ENCODE data around the gene KLHDC7A. TPM values are rescaled to one million over a fixed set of nuclear protein-coding genes. Genes with fewer than 3 reads are reported as not detected.

KLHDC7A gene
- total RNA-seq, 2 experiments from 2014 or later = not detected

DNA sequence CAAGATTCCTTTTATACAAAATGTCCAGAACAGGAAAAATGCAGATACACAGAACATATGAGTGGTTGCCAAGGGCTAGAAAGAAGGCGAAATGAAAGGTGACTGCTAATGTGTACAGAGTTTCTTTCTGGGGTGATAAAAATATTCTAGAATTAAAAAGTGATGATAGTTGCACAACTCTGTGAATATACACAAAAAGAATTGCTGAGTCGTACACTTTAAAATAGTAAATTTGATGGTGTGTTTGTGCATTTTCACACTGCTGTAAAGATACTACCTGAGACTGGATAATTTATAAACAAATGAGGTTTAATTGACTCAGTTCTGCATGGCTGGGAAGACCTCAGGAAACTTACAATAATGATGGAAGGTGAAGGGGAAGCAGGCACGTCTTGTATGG is 23.9 kb downstream of the KLHDC7A start:
- Mint-ChIP-seq H3K36me3 (no peaks in the 10 kb centered on the region), H3K4me1 (no peaks in the 10 kb centered on the region)
- CTCF ChIA-PET = no interaction called here

DNA sequence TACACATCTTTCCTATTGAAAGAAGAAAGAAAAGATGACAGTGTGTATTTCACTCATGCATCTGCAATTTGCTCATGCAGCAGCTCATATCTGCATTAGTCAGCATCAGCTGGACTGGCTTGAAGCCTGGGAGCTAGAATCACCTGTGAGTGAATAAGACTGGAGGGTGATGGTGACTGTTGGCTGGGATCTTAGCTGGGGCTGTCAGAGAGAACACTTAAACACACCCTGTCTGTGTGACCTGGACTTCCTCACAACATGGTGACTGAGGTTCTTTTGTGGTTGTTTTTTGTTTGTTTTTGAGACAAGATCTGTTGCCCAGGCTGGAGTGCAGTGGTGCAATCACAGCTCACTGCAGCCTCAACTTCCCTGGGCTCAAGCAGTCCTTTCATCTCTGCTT is 24.9 kb downstream of the KLHDC7A start:
- H3K36me3 Mint-ChIP-seq = no peaks in the 10 kb centered on the region
- H3K27ac Mint-ChIP-seq = no peak overlapping the region
- no peak overlapping the region for H3K4me3 Mint-ChIP-seq
- CTCF ChIA-PET = interaction anchor here (1.5 kb wide), 1 partner anchor 76 kb away, joined by 6 read pairs; no protein-coding TSS in a partner anchor
- H3K4me1 Mint-ChIP-seq = no peaks in the 10 kb centered on the region
- no peaks in the 10 kb centered on the region for H3K27me3 Mint-ChIP-seq
- ATAC-seq (no peak), DNase-seq (no peak)
- no peaks in the 10 kb centered on the region for H3K9me3 Mint-ChIP-seq (ENCODE audit: low read depth)

More for the DNA sequence above, 23.9 kb downstream of the KLHDC7A start:
- ATAC-seq (no peak), DNase-seq (no peak)
- Mint-ChIP-seq H3K27me3 (no peaks in the 10 kb centered on the region), H3K27ac (no peak overlapping the region), H3K4me3 (no peak overlapping the region), H3K9me3 (ENCODE audit: low read depth) (no peaks in the 10 kb centered on the region)

GRCh38 chr1:18508084-18508483 is 27.4 kb downstream of the KLHDC7A start:
- Mint-ChIP-seq H3K27ac (no peak overlapping the region), H3K36me3 (no peaks in the 10 kb centered on the region), H3K4me1 (no peaks in the 10 kb centered on the region), H3K9me3 (ENCODE audit: low read depth) (peaks cover 2% of the 10 kb centered on the region), H3K27me3 (no peaks in the 10 kb centered on the region), H3K4me3 (no peak overlapping the region)
- CTCF ChIA-PET = no interaction called here
- ATAC-seq (no peak), DNase-seq (no peak)

- Mint-ChIP-seq H3K9me3 (ENCODE audit: low read depth) (peaks cover 12% of the 10 kb centered on the region), H3K27me3 (no peaks in the 10 kb centered on the region), H3K36me3 (no peaks in the 10 kb centered on the region), H3K4me1 (no peaks in the 10 kb centered on the region), H3K27ac (no peak overlapping the region), H3K4me3 (no peak overlapping the region)
- no peak for ATAC-seq
- DNase-seq = no peak
- CTCF ChIA-PET = interaction anchor here (0.6 kb wide), 1 partner anchor 75 kb away, joined by 3 read pairs; no protein-coding TSS in a partner anchor
Observed at GRCh38 chr1:18511149-18511873, 30.6 kb downstream of the KLHDC7A start.

GRCh38 chr1:18511874-18512150 is 31.1 kb downstream of the KLHDC7A start:
- H3K9me3 Mint-ChIP-seq (ENCODE audit: low read depth) = peaks cover 12% of the 10 kb centered on the region

DNA sequence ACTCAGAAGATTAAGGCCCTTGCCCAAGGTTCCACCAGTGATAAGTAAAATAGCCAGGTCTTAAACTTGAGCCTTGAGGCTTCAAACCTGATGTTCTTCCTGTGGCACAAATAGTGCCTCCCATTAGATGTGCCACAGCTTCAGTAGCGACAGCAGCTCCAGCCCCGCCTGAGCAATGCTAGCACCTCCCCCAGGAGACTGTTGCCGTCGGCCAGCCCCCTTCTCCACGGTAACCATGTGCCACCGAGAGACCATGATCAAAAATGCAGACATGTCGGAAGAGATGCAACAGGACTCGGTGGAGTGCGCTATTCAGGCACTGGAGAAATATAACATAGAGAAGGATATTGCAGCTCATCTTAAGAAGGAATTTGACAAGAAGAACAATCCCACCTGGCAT is 32.2 kb downstream of the KLHDC7A start:
- Mint-ChIP-seq H3K9me3 (ENCODE audit: low read depth) (peaks cover 17% of the 10 kb centered on the region), H3K27ac (no peak overlapping the region), H3K27me3 (no peaks in the 10 kb centered on the region), H3K36me3 (no peaks in the 10 kb centered on the region), H3K4me3 (no peak overlapping the region), H3K4me1 (no peaks in the 10 kb centered on the region)
- no peak for DNase-seq
- ATAC-seq = no peak
- CTCF ChIA-PET = interaction anchor here (1.6 kb wide), 1 partner anchor 12 kb away, joined by 3 read pairs; no protein-coding TSS in a partner anchor

More at GRCh38 chr1:18511874-18512150, 31.1 kb downstream of the KLHDC7A start:
- DNase-seq = no peak
- no peak for ATAC-seq
- Mint-ChIP-seq H3K4me1 (no peaks in the 10 kb centered on the region), H3K27ac (no peak overlapping the region), H3K4me3 (no peak overlapping the region), H3K36me3 (no peaks in the 10 kb centered on the region), H3K27me3 (no peaks in the 10 kb centered on the region)
- CTCF ChIA-PET = interaction anchor here (0.6 kb wide), 1 partner anchor 76 kb away, joined by 3 read pairs; no protein-coding TSS in a partner anchor

DNA sequence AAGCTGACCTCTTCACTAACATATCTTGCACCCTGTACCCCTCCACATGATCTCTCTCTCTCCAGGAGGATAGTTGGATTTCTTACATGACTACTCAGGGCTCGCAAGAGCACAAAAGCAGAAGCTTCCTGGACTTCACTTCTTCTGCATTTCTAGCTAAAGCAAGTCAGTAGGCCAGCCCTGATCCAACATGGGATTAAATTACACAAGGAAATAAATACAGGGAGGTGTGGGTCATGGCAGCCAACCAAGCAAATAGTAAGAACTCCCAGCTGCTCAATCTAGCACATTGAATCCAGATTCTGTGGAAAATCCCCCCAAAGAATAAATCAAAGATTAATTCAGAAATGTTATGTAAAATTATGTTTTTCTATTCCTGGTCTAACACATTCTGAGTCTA is 33.3 kb downstream of the KLHDC7A start:
- Mint-ChIP-seq H3K36me3 (no peaks in the 10 kb centered on the region), H3K4me1 (no peaks in the 10 kb centered on the region), H3K27ac (no peak overlapping the region), H3K9me3 (ENCODE audit: low read depth) (peaks cover 17% of the 10 kb centered on the region), H3K27me3 (peaks cover 5% of the 10 kb centered on the region), H3K4me3 (no peak overlapping the region)
- DNase-seq (no peak), ATAC-seq (no peak)
- CTCF ChIA-PET = interaction anchor here (1.6 kb wide), 1 partner anchor 11 kb away, joined by 3 read pairs; no protein-coding TSS in a partner anchor

- Mint-ChIP-seq H3K27me3 (peaks cover 5% of the 10 kb centered on the region), H3K9me3 (ENCODE audit: low read depth) (peaks cover 17% of the 10 kb centered on the region), H3K4me1 (no peaks in the 10 kb centered on the region), H3K4me3 (no peak overlapping the region), H3K27ac (no peak overlapping the region), H3K36me3 (no peaks in the 10 kb centered on the region)
- CTCF ChIA-PET = no interaction called here
- no peak for ATAC-seq
- DNase-seq = no peak
Observed at GRCh38 chr1:18515120-18515667, 34.5 kb downstream of the KLHDC7A start.

GRCh38 chr1:18516473-18516872 is 35.7 kb downstream of the KLHDC7A start:
- H3K4me1 Mint-ChIP-seq = no peaks in the 10 kb centered on the region
- peaks cover 5% of the 10 kb centered on the region for H3K27me3 Mint-ChIP-seq
- peaks cover 15% of the 10 kb centered on the region for H3K9me3 Mint-ChIP-seq (ENCODE audit: low read depth)
- no peaks in the 10 kb centered on the region for H3K36me3 Mint-ChIP-seq
- no peak for ATAC-seq
- no peak for DNase-seq
- CTCF ChIA-PET = no interaction called here
- H3K27ac Mint-ChIP-seq = no peak overlapping the region
- H3K4me3 Mint-ChIP-seq = no peak overlapping the region

DNA sequence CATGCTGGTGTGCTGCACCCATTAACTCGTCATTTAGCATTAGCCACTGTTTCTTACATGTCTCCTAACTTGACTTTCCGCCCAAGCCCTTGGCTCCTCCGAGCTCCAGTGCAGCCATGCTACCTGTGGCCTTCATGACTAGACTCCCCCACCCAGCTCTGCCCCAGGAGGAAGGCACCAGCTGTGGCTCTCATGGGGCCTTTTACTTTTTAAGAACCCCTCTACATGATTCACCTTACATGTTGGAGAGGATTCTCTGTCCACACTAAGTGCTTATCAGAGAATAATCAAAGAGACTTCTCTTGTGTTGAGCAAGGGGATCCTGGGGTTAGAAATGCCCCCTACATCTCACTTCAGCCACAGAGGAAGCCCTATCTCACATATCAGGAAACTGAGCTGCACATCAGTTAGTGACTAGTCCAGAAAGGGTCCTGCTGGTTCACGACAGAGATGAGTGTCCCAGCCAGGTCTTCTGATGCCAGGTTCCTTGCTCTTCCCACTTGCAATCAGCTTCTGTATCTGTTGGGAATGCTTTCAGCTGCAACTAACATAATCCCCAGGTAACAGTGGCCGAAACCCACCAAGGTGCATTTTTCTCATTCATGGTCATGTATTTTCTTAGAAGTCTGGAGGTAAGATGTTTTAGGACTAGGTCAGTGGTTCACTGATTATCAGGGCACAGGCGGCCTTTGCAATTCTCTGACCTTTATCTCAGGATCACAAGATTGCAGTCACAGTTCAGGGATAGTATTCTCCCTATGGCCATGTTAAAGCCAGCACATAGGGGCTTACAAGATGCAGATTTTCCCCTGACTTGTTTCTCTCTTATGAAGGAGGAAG is 45.9 kb downstream of the KLHDC7A start:
- Mint-ChIP-seq H3K4me1 (no peaks in the 10 kb centered on the region), H3K4me3 (no peak overlapping the region), H3K9me3 (ENCODE audit: low read depth) (no peaks in the 10 kb centered on the region), H3K27ac (no peak overlapping the region), H3K27me3 (peaks cover 6% of the 10 kb centered on the region), H3K36me3 (no peaks in the 10 kb centered on the region)
- DNase-seq (no peak), ATAC-seq (no peak)
- CTCF ChIA-PET = no interaction called here

DNA sequence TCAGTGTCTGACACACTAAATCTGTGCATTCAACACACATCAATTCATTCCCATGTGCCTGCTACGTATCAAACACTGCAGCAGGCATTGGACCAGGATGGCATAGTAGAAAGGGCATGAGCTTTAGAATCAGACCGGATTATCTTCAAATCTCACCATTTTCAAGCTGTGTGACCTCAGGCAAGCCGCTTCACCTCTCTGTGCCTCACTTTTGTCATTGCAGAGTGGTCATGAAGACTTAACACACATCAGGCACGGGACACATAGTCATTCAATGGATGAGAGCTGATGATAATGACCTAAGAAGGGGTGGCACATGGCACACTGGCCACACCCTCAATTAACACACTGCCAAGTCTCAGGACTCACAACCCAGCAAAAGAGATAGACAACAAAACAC is 46.8 kb downstream of the KLHDC7A start:
- H3K27me3 Mint-ChIP-seq = peaks cover 8% of the 10 kb centered on the region
- no peak overlapping the region for H3K4me3 Mint-ChIP-seq
- DNase-seq (no peak), ATAC-seq (no peak)
- no peaks in the 10 kb centered on the region for H3K9me3 Mint-ChIP-seq (ENCODE audit: low read depth)
- H3K36me3 Mint-ChIP-seq = no peaks in the 10 kb centered on the region
- CTCF ChIA-PET = no interaction called here
- no peak overlapping the region for H3K27ac Mint-ChIP-seq
- H3K4me1 Mint-ChIP-seq = no peaks in the 10 kb centered on the region

DNA sequence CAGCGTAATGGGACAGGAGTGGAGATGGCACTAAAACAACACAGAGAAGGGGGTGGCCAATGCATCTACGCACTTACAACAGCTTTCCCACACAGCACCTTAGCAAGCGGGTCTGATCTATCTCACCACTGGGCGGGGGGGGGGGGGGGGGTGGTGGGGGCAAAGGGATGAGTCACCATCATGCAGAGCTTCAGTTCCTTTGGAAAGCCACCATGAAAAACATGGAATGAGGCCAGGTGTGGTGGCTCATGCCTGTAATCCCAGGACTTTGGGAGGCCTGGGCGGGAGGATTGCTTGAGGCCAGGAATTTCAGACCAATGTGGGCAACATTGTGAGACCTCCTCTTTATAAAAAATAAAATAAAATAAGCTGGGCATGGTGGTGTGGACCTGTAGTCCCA is 47.2 kb downstream of the KLHDC7A start:
- H3K4me3 Mint-ChIP-seq = no peak overlapping the region
- DNase-seq = no peak
- no peaks in the 10 kb centered on the region for H3K4me1 Mint-ChIP-seq
- H3K36me3 Mint-ChIP-seq = no peaks in the 10 kb centered on the region
- H3K27me3 Mint-ChIP-seq = peaks cover 10% of the 10 kb centered on the region
- no peak for ATAC-seq
- CTCF ChIA-PET = no interaction called here
- no peaks in the 10 kb centered on the region for H3K9me3 Mint-ChIP-seq (ENCODE audit: low read depth)
- no peak overlapping the region for H3K27ac Mint-ChIP-seq

DNA sequence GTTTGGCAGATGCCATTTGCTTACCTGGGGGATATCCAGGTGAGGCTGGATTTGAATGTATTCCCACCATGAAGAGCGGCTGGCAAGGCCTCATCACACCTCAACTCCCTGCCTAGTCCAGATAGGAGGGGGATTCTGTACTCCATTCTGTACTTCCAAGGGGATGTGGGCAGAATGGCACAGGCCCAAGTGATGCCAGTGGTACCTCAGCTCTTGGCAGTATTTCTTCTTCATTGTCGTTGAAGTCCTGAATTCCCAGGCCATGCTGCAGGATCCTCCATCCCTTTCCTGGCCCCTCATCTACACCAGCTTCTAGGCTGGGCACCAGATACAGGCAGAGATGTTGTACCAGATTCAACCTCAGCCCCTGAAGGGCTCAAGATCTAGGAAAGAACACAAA is 47.9 kb downstream of the KLHDC7A start:
- DNase-seq (no peak), ATAC-seq (no peak)
- Mint-ChIP-seq H3K4me3 (no peak overlapping the region), H3K27me3 (peaks cover 10% of the 10 kb centered on the region), H3K9me3 (ENCODE audit: low read depth) (no peaks in the 10 kb centered on the region), H3K4me1 (no peaks in the 10 kb centered on the region), H3K27ac (no peak overlapping the region), H3K36me3 (no peaks in the 10 kb centered on the region)
- CTCF ChIA-PET = no interaction called here

DNA sequence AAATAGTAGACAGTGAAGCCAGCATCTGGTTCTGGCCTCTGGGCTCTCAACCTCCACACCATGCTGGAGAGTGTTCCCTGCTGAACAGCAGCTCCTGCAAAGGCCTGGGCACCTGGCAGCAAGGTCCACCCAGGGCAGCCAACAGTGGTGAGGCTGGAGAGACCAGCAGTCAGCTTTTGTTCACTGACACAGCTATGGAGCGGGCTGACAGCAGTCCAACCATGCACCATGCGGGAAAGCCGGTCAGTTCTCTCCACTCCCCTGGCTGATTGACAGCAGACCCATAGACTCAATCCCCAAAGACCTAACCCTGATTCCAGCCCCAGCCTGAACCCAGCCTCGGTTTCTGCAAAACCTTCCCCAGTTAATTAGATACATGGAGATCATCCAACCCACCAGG is 49.0 kb downstream of the KLHDC7A start:
- Mint-ChIP-seq H3K4me3 (no peak overlapping the region), H3K36me3 (no peaks in the 10 kb centered on the region), H3K9me3 (ENCODE audit: low read depth) (no peaks in the 10 kb centered on the region), H3K27ac (no peak overlapping the region), H3K27me3 (peaks cover 10% of the 10 kb centered on the region), H3K4me1 (no peaks in the 10 kb centered on the region)
- CTCF ChIA-PET = no interaction called here
- DNase-seq = peak; percentile 37
- no peak for ATAC-seq
